ENCODE results near the gene LUC7L. TPM values are rescaled to one million over a fixed set of nuclear protein-coding genes. Genes with fewer than 3 reads are reported as not detected.

Gene LUC7L
- total and polyA plus RNA-seq, 2 of the 8 experiments (the other 6 are each of a cell fraction or from before 2014, with no cell fraction given): 49.7 to 129 TPM

GRCh38 chr16:228151-228851 is 948 bp downstream of the LUC7L start:
- H3K4me2 ChIP-seq (ENCODE audit: insufficient read depth in 1 of 2, low read depth in 2 of 2, low read length in 2 of 2): peak overlapping the region; percentile 56 to 71
- peak overlapping the region; percentile 81 for H4K5ac ChIP-seq (ENCODE audit: insufficient read length, low read depth, low read length)
- H4K8ac ChIP-seq (ENCODE audit: extremely low read depth, insufficient read depth, low read length): peak overlapping the region; percentile 99; the same call in 1 of the 2 replicates
- no peak overlapping the region for H3K23ac ChIP-seq (ENCODE audit: insufficient read length)
- peaks cover 0 to 5% (median 0%) of the 10 kb centered on the region in 4 experiments; a peak in 3 of 7 replicates for H3K4me1 ChIP-seq (replicated peaks in 1 of 4; ENCODE audit: control insufficient read depth in 3 of 4, insufficient read depth in 4 of 4, low read length in 3 of 4)
- H2BK15ac ChIP-seq (ENCODE audit: low read length): no peak overlapping the region
- no peak overlapping the region for H2BK120ac ChIP-seq (replicated peaks; ENCODE audit: low read depth, low read length)
- peak overlapping the region; percentile 9 for H3K56ac ChIP-seq (replicated peaks; ENCODE audit: insufficient read length, low read depth, low read length)
- H3K79me2 ChIP-seq (ENCODE audit: control insufficient read depth in 1 of 2, insufficient read depth in 2 of 2, low read length in 2 of 2): peaks cover 23 to 47% of the 10 kb centered on the region in 2 experiments
- H4K20me1 ChIP-seq (replicated peaks in 1 of 2; ENCODE audit: control insufficient read depth in 1 of 2, insufficient read depth in 2 of 2, low read length in 2 of 2): peaks cover 8 to 13% of the 10 kb centered on the region in 2 experiments
- peaks cover 3% of the 10 kb centered on the region; the same call in 1 of the 2 replicates for H3K79me1 ChIP-seq (ENCODE audit: low read depth, low read length)
- H3K4me3 ChIP-seq (ENCODE audit: extremely low read depth in 1 of 4, insufficient read depth in 2 of 4, low read depth in 3 of 4, low read length in 4 of 4): peak overlapping the region; percentile 64 to 99 (median 92)
- H3K14ac ChIP-seq (ENCODE audit: insufficient read length): no peak overlapping the region
- no peak overlapping the region for H2AK5ac ChIP-seq (ENCODE audit: low read depth, low read length)
- 0 out of 2 replicates have a peak overlapping the region, but pooled peaks have one; percentile 89 for H3K18ac ChIP-seq (ENCODE audit: extremely low read depth, low read length)
- no peaks in the 10 kb centered on the region for H3K9me3 ChIP-seq (ENCODE audit: insufficient read depth in 2 of 2, low read depth in 1 of 2, low read length in 1 of 2)
- no peaks in the 10 kb centered on the region for H3K23me2 ChIP-seq (ENCODE audit: low read depth, low read length)
- no peak for FAIRE-seq
- ChIA-PET POLR2A (ENCODE audit: partially characterized antibody) (interaction anchor here (0.6 to 16.8 kb wide), 17 partner anchors 11 to 299 kb away, joined by 3 to 348 read pairs (median 3); partner anchors contain the start of genes CAPN15 and RHBDF1), CTCF (ENCODE audit: partially characterized antibody) (interaction anchor here (0.5 to 2.0 kb wide), 15 partner anchors 9 to 142 kb away, joined by 3 to 9 read pairs (median 3); no protein-coding TSS in a partner anchor)
- no peak overlapping the region for H2BK20ac ChIP-seq (ENCODE audit: low read length)
- 32% methylated on average over 9 of the region's 9 CpGs; no CpG with 5 or more reads in 1 of the 2 experiments for WGBS, 2 experiments (ENCODE audit: extremely low coverage in 1 of 2, insufficient coverage in 1 of 2, insufficient read length in 1 of 2, insufficient replicate concordance in 2 of 2, low coverage in 1 of 2, low lambda C conversion rate in 2 of 2, missing lambda C conversion rate in 1 of 2)
- H4K91ac ChIP-seq (replicated peaks; ENCODE audit: insufficient read length, low read length): no peak overlapping the region
- no peak for DNase-seq (ENCODE audit: low read depth in 1 of 2, low spot score in 2 of 2)
- H3K27ac ChIP-seq (ENCODE audit: low read depth, low read length): peak overlapping the region; percentile 96
- H2BK5ac ChIP-seq (ENCODE audit: low read depth, low read length): peak overlapping the region; percentile 97
- H3K9ac ChIP-seq (replicated peaks in 1 of 4; ENCODE audit: extremely low read depth in 1 of 4, low read depth in 3 of 4, low read length in 3 of 4): peak overlapping the region; percentile 83 to 96 (median 96)
- H3K27me3 ChIP-seq (replicated peaks in 1 of 4; ENCODE audit: control insufficient read depth in 3 of 4, extremely low read depth in 1 of 4, insufficient read depth in 3 of 4, low read length in 3 of 4): no peaks in the 10 kb centered on the region
- no peak overlapping the region for H2AFZ ChIP-seq (ENCODE audit: low read length)
- no peak overlapping the region for H3K4ac ChIP-seq (replicated peaks; ENCODE audit: insufficient read length, low read depth, low read length)
- no peak overlapping the region for H2BK12ac ChIP-seq (ENCODE audit: low read depth, low read length)
- H3K36me3 ChIP-seq (ENCODE audit: control insufficient read depth in 2 of 4, insufficient read depth in 4 of 4, low read length in 3 of 4): peaks cover 15 to 43% (median 27%) of the 10 kb centered on the region in 4 experiments
- TF ChIP-seq SAP30 (IDR thresholded peaks at IDR 0.05; ENCODE audit: insufficient read depth, insufficient replicate concordance, low read length): peak; percentile 83
- no peak for TF ChIP-seq PHF8 (conservative IDR thresholded peaks at IDR 0.05; ENCODE audit: low read depth, low read length)
- no peak for TF ChIP-seq RNF2 (IDR thresholded peaks at IDR 0.05; ENCODE audit: borderline replicate concordance, low read depth, low read length, missing control alignments, poor library complexity, severe bottlenecking)
- peak; percentile 5; the same call in 1 of the 2 replicates for TF ChIP-seq MAFK (IDR thresholded peaks at IDR 0.05; ENCODE audit: low read depth, low read length)
- no peak for TF ChIP-seq EP300 (IDR thresholded peaks at IDR 0.05; ENCODE audit: borderline replicate concordance in 1 of 2, low read depth in 2 of 2, low read length in 2 of 2)
- TF ChIP-seq TAF1 (IDR thresholded peaks at IDR 0.05; ENCODE audit: low read depth, low read length): no peak
- no peak for TF ChIP-seq JUN (IDR thresholded peaks at IDR 0.05; ENCODE audit: low read depth, low read length)
- TF ChIP-seq TCF12 (IDR thresholded peaks at IDR 0.05; ENCODE audit: low read depth, low read length): no peak
- 0 out of 4 replicates have a peak, but pooled peaks have one; percentile 27 to 35 for TF ChIP-seq SIN3A (conservative IDR thresholded peaks at IDR 0.05 in 1 of 2, IDR thresholded peaks at IDR 0.05 in 1 of 2; ENCODE audit: low read depth in 1 of 2, low read length in 2 of 2)
- TF ChIP-seq CREB1 (IDR thresholded peaks at IDR 0.05): no peak
- TF ChIP-seq CHD1 (IDR thresholded peaks at IDR 0.05; ENCODE audit: low read depth, low read length): no peak
